Pulmonary artery endothelial cell (primary cell): Measurements from ENCODE around the gene APOA4. TPM values are rescaled to one million over a fixed set of nuclear protein-coding genes. Genes with fewer than 3 reads are reported as not detected.

Source experiments
- DNase-seq: peaks from one replicate; pipeline ENCODE4 v3.0.0-alpha.2; 2011; ENCODE audit warnings: low read depth, low spot score
- total RNA-seq: library from RNA; depleted of rRNA; stranded (reverse); fragments of >200 nt; gene quantifications from 2 replicates; pipeline ENCODE4 v1.2.3, GENCODE V29; 2014

The APOA4 gene
- total RNA-seq, 1 donor from 2014 or later, result not detected

DNA sequence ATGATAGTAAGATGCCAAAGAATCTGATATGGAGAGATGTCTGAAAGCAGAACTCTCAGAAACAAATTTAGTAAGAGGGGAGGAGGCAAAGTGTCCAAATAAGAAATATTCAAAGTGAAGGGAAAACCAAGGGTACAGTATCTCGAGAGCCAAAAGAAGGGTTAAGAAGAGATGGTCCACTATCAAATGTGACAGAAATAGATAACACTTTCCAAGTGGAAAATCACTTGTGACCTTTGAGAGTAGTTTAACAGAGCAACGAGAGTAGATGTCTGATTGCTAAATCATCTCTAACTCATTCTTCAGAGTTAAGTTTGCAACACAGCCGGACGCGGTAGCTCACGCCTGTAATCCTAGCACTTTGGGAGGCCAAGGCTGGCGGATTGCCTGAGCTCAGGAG lies 46.0 kb downstream of the APOA4 start:
- no peak for DNase-seq

DNA sequence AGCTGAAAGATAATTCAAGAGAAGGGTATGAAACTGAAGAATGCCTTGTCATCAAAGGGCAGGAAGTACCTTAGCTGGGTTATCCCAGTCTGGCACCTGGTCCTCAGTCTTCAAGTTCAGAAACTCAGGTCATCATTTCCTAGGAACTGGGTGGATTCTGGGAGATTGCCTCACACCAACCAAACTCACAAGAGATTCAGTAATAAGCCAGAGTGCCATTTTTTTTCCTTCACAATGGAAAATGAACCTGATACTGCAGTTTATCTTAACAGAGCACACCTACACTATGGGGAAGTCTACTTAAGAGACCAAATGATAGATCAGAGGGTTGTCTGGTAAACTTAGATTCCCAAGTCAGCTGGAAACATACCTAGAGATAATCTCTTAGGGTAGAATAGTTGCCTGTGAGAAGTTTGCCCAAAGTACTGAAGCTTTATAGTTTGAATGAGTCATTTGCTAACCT lies 46.6 kb downstream of the APOA4 start:
- DNase-seq, result no peak

- DNase-seq, result no peak
Observed at GRCh38 chr11:116775975-116776374, 47.1 kb downstream of the APOA4 start.

DNA sequence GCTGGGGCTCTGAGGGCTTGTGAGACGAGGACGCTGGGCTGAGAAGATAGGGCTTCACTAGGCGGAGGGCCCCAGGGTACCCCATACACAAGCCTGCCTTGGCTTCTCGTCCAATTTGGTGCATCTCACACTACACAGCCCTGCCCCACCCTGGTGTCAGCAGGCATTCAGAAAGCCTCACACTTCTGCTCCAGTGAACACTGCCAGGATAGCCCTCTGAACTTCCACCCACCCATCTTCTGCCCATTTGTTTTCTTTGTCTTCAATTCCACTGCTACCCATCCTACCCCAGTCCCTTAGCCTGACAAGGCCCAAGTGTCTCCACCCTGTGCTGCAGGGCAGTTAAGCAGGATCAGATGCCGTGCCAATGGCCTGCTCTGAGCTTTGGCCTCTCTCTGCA lies 48.4 kb downstream of the APOA4 start:
- DNase-seq, result no peak

DNA sequence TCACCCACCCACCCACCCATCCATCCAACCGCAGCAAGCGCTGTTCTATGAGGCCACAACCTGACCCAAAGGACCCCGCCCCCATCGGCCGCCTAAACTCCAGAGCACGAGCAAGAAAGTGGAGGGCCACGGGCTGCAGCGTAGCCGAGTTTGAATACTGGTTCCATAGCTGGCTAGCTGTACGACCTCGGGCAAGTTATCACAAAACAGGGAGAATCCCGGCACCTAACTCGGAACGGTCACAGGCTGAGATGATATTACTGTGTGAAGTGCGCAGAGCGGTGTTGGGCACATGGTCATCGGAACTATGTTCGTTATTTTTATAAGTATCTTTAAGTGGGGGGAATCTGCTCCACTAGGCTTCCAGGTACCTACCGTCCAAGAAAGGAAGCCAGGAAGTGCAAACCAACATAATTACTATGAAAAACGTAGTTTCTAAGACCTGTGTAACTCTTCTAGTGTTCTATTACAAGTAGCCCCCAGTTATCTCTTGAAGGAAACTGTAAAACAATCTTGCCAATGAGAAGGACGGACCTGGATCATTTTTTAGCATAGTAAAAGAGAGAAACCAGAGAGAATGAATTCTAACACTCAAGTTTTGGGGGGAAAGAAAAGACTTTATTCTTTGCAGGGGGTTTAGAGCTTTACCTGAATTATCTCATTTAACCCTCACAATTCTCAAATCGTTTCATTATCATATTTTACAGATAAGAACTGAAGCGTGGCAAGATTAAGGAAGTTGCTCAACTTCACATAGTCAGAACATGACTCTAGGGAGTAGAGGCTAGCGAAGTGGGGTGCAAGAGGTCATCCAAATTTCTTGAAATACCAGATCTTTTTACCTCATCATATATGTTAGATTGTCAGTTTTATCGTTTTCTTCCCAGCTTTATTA lies 49.7 kb downstream of the APOA4 start:
- DNase-seq, result no peak

- DNase-seq, result peak; percentile 51
Observed at GRCh38 chr11:116772443-116773202, 50.5 kb downstream of the APOA4 start, which contains the start of gene BUD13. Gene BUD13 (minus strand): TSS chr11:116772987. CDS start chr11:116772964, 23 bp downstream.

DNA sequence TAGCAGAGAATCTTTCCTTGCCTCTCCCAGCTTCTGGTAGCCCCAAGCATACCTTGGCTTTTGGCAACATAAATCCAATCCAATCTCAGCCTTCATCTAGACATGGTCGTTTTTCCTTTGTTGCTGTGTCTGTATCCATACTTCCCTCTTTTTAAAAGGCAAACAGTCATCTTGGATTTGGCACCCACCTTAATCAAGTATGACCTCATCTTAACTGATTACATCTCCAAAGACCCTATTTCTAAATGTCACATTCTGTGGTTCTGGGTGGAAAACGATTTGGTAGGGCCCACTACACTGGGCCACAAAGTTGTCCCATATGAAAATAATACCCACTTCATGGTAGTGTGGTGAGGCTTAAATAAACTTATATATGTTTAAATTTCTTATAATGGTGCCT lies 51.2 kb downstream of the APOA4 start:
- DNase-seq, result no peak

Other genes with a start within 250 kb of the APOA4 start
- 20.2 and 25.3 TPM in 2 replicates for gene BUD13, start 50.3 kb downstream of the APOA4 start, total RNA-seq
- 45.4 and 57.0 TPM in 2 replicates for gene ZPR1, start 35.3 kb downstream of the APOA4 start, total RNA-seq
- gene APOA5, start 31.4 kb downstream of the APOA4 start, total RNA-seq, result not detected in 2 replicates
- gene APOC3, start 6.6 kb upstream of the APOA4 start, total RNA-seq, result not detected in 2 replicates
- not detected in 2 replicates for gene APOA1, start 14.3 kb upstream of the APOA4 start, total RNA-seq